DND-41 (cell line): Measurements from ENCODE around the gene SDCCAG8.

Experiments used
- ATAC-seq: fragments of 200-7000 bp; cut with Tn5 transposase; 3 replicates; pipeline ENCODE4 v1.9.1; 2021; ENCODE audit warnings: low read depth; ENCODE audit not compliant: insufficient read depth
- DNase-seq: peaks from one replicate; pipeline ENCODE4 v3.0.0-alpha.2; 2020
- H2AFZ ChIP-seq: 2 replicates; pipeline ENCODE4 v1.6.0; 2012; ENCODE audit warnings: low read depth, low read length
- H3K27ac ChIP-seq: 2 replicates; pipeline ENCODE4 v1.5.1; 2012; ENCODE audit warnings: low read length, inconsistent platforms
- H3K27me3 ChIP-seq: fragments of 200-600 bp; sonication (generic); 2 replicates; pipeline ENCODE4 v1.6.0; 2012; ENCODE audit warnings: low read length, mild to moderate bottlenecking, inconsistent platforms; ENCODE audit not compliant: insufficient read depth, poor library complexity
- H3K36me3 ChIP-seq: 2 replicates; pipeline ENCODE4 v1.5.1; 2012; ENCODE audit warnings: low read length, inconsistent platforms; ENCODE audit not compliant: insufficient read depth
- H3K4me1 ChIP-seq: 2 replicates; pipeline ENCODE4 v1.5.1; 2012; ENCODE audit warnings: mild to moderate bottlenecking, low read length; ENCODE audit not compliant: insufficient read depth
- H3K4me2 ChIP-seq: 2 replicates; pipeline ENCODE4 v1.6.0; 2012; ENCODE audit warnings: mild to moderate bottlenecking, moderate library complexity, low read length, inconsistent platforms; ENCODE audit not compliant: insufficient read depth
- H3K4me3 ChIP-seq, 2 experiments: fragments of 200-600 bp in 1 of 2; shearing (Covaris generic) in 1 of 2; 2 replicates each; pipeline ENCODE4 v1.5.1; 2012 to 2016; ENCODE audit warnings: inconsistent platforms in 2 of 2, low read length in 2 of 2, mild to moderate bottlenecking in 2 of 2, low read depth in 1 of 2, moderate library complexity in 1 of 2
- H3K79me2 ChIP-seq: 2 replicates; pipeline ENCODE4 v1.6.0; 2012; ENCODE audit warnings: low read length, inconsistent platforms; ENCODE audit not compliant: insufficient read depth
- H3K9ac ChIP-seq: 2 replicates; pipeline ENCODE4 v1.6.0; 2012; ENCODE audit warnings: low read depth, mild to moderate bottlenecking, inconsistent platforms, low read length, moderate library complexity
- H3K9me3 ChIP-seq: 2 replicates; pipeline ENCODE4 v1.5.1; 2012; ENCODE audit warnings: low read length, moderate library complexity, mild to moderate bottlenecking, inconsistent platforms; ENCODE audit not compliant: insufficient read depth, severe bottlenecking
- H4K20me1 ChIP-seq: 2 replicates; pipeline ENCODE4 v1.6.0; 2012; ENCODE audit warnings: low read length; ENCODE audit not compliant: insufficient read depth
- EZH2 ChIP-seq: IDR thresholded peaks from 3 replicates; pipeline ENCODE4 v1.6.1; 2012; ENCODE audit warnings: borderline replicate concordance, low read depth, mild to moderate bottlenecking, moderate library complexity, low read length, inconsistent platforms; ENCODE audit not compliant: severe bottlenecking
- TF ChIP-seq, protein P1 (sequence below): IDR thresholded peaks from 2 replicates; pipeline ENCODE4 v1.5.1; 2012; ENCODE audit warnings: borderline replicate concordance, low read length, moderate library complexity, mild to moderate bottlenecking; ENCODE audit not compliant: poor library complexity, severe bottlenecking; ENCODE audit errors: extremely low read depth

The SDCCAG8 gene

DNA sequence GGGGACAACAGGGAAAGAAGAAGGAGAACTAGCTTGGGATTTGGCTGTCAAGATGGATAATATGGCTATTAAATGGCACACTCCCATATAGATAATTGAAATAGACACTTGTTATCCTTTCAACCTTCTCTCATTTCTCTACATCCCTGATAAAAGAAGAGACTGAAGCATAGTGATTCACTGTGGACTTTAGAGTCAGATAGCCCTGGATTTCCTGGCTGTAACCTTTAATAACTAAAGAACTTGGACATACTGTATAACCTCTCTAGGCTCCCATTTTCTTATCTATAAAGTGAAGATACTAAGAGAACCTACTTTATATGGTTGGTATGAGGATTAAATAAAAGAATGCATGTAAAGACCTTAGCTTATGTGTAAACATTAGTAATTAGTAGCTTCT lies 152.6 kb downstream of the SDCCAG8 start:
- Histone ChIP-seq H3K9ac (no peak overlapping the region), H3K9me3 (no peaks in the 10 kb centered on the region), H3K4me1 (peaks cover 20% of the 10 kb centered on the region), H3K79me2 (no peaks in the 10 kb centered on the region), H3K4me2 (no peak overlapping the region), H3K36me3 (no peaks in the 10 kb centered on the region), H3K4me3 (no peak overlapping the region), H3K27ac (no peak overlapping the region), H3K27me3 (no peaks in the 10 kb centered on the region), H4K20me1 (no peaks in the 10 kb centered on the region), H2AFZ (no peak overlapping the region)
- DNase-seq (no peak), ATAC-seq (no peak)
- TF ChIP-seq EZH2: no peak
- TF ChIP-seq, protein P1, sequence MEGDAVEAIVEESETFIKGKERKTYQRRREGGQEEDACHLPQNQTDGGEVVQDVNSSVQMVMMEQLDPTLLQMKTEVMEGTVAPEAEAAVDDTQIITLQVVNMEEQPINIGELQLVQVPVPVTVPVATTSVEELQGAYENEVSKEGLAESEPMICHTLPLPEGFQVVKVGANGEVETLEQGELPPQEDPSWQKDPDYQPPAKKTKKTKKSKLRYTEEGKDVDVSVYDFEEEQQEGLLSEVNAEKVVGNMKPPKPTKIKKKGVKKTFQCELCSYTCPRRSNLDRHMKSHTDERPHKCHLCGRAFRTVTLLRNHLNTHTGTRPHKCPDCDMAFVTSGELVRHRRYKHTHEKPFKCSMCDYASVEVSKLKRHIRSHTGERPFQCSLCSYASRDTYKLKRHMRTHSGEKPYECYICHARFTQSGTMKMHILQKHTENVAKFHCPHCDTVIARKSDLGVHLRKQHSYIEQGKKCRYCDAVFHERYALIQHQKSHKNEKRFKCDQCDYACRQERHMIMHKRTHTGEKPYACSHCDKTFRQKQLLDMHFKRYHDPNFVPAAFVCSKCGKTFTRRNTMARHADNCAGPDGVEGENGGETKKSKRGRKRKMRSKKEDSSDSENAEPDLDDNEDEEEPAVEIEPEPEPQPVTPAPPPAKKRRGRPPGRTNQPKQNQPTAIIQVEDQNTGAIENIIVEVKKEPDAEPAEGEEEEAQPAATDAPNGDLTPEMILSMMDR: no peak

DNA sequence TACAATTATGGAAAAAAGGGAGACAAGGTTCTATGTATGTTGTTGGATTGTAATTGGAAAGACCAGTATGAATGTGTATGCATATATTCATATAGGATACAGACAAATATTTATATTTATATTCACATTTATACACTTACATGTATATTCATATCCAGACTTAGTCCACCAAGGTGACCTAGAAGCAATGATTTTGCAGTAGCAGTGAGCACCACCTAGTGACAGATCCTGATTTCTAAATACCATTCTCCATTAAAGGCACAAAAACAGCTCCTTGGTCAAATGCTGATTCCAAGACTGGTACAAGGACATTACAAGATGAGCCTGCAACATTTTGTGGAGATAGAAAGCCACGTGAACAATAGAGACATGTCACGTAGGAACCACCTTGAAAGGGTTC lies 153.4 kb downstream of the SDCCAG8 start:
- H2AFZ ChIP-seq: no peak overlapping the region
- TF ChIP-seq, protein P1: peak; percentile 37
- TF ChIP-seq EZH2: no peak
- H3K79me2 ChIP-seq: no peaks in the 10 kb centered on the region
- H3K9me3 ChIP-seq: no peaks in the 10 kb centered on the region
- ATAC-seq (no peak), DNase-seq (no peak)
- no peak overlapping the region for H3K27ac ChIP-seq
- no peaks in the 10 kb centered on the region for H3K36me3 ChIP-seq
- H4K20me1 ChIP-seq: no peaks in the 10 kb centered on the region
- H3K4me1 ChIP-seq: peaks cover 26% of the 10 kb centered on the region
- H3K9ac ChIP-seq: no peak overlapping the region
- no peak overlapping the region for H3K4me3 ChIP-seq
- no peak overlapping the region for H3K4me2 ChIP-seq
- H3K27me3 ChIP-seq: no peaks in the 10 kb centered on the region

DNA sequence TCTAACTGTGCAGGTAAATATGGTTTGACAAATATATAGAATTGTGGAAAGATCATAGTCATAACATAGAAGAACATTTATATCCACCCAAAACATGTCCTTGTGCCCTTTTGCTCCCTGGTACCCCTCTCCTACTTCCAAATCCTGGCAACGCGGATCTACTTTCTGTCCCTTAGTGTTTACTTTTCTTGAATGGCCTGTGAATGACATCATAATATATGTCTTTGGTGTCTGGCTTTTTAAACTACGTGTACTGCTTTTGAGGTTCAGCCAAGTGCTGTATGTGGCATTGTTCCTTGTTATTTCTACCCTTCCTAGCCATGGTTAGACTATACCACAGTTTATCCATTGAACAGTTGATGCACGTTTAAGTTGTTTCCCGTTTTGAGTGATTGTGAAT lies 155.6 kb downstream of the SDCCAG8 start:
- no peak overlapping the region for H3K27ac ChIP-seq
- H3K4me1 ChIP-seq: peaks cover 41% of the 10 kb centered on the region
- no peaks in the 10 kb centered on the region for H3K27me3 ChIP-seq
- no peak for TF ChIP-seq EZH2
- TF ChIP-seq, protein P1: no peak
- no peaks in the 10 kb centered on the region for H3K79me2 ChIP-seq
- H3K36me3 ChIP-seq: no peaks in the 10 kb centered on the region
- DNase-seq (no peak), ATAC-seq (no peak)
- no peak overlapping the region for H2AFZ ChIP-seq
- no peaks in the 10 kb centered on the region for H4K20me1 ChIP-seq
- H3K9me3 ChIP-seq: no peaks in the 10 kb centered on the region
- H3K4me2 ChIP-seq: no peak overlapping the region
- H3K4me3 ChIP-seq: no peak overlapping the region
- H3K9ac ChIP-seq: no peak overlapping the region
